ENCODE results near the gene FADS2.

Gene FADS2

DNA sequence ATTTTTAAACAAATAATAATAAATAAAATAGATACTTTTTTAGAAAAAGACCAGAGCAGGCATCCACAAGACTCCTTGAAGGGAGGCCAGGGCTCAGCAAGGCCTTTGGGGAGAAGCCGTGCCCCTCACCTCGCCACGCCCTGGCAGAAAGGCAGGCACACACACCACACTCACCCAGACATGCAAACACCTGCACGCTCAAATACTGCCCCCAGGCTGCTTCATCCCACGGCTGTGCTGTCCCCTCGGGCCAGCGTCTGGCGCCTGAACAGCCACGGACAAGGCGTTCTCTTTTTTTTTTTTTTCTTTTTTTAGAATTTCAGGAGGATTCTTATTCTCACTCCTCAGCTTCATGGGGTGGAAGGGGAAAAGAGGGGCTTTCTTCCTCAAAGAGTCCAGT lies 61.7 kb downstream of the FADS2 start:
- DNase-seq, result no peak

- peak; percentile 50 to 75 (median 68) for DNase-seq
Observed at GRCh38 chr11:61890529-61891330, 62.6 kb downstream of the FADS2 start.

GRCh38 chr11:61891331-61892084 lies 63.4 kb downstream of the FADS2 start, which contains the start of gene FADS3:
Gene FADS3 (minus strand): TSS chr11:61891545. CDS start chr11:61891381, 164 bp downstream.
- DNase-seq, result peak; percentile 80 to 94 (median 88)

DNA sequence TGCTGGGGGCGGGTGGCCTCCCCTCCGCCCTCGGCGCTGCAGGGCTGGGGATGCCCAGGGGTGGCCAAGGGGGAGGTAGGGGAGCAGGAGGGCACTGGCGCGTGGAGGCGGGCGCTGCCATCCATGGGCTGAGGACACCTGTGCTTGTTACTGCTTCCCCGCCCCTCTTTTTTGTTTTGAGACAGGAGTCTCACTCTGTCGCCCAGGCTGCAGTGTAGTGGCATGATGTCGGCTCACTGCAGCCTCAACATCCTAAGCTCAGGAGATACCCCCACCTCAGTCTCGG lies 63.9 kb downstream of the FADS2 start:
- no peak for DNase-seq

DNA sequence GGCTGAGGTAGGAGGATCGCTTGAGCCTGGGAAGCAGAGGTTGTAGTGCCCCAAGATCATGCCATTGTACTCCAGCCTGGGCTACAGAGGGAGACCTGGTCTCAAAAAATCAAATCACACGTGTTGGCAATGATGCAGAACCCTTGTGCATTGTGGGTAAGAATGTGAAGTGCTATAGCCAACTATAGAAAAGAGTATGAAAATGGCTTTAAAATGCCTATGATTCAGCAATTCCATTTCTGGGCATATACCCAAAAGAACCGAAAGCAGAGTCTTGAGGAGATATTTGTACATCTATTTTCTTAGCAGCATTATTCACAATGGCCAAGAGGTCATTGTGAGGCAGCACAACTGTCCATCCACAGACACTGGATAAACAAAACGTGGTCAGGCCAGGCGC lies 65.9 kb downstream of the FADS2 start:
- DNase-seq, result peak in 1 of 4 experiments; percentile 23

GRCh38 chr11:61895046-61895717 lies 67.1 kb downstream of the FADS2 start:
- DNase-seq, result peak in 1 of 4 experiments; percentile 41

DNA sequence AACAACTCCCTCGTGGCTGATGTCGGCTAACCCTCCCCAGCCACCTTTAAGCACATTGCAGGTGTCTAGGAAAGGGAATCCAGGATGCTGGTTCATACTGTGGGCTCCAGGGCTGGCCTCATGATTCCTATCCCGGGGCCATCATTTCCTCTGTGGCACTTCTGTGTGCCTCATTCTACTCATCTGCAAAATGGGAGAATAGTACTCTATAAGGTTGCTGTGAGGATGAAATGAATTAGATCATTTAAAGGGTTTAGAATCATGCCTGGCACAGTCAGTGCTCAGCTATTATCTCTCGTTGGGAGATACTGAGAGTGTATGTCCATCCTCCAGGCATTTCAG lies 67.6 kb downstream of the FADS2 start:
- DNase-seq, result no peak

GRCh38 chr11:61896665-61897386 lies 68.7 kb downstream of the FADS2 start:
- no peak for DNase-seq

- peak; percentile 69 to 85 (median 78) for DNase-seq
Observed at GRCh38 chr11:61897387-61898246, 69.5 kb downstream of the FADS2 start.

GRCh38 chr11:61898247-61898582 lies 70.1 kb downstream of the FADS2 start:
- no peak for DNase-seq

DNA sequence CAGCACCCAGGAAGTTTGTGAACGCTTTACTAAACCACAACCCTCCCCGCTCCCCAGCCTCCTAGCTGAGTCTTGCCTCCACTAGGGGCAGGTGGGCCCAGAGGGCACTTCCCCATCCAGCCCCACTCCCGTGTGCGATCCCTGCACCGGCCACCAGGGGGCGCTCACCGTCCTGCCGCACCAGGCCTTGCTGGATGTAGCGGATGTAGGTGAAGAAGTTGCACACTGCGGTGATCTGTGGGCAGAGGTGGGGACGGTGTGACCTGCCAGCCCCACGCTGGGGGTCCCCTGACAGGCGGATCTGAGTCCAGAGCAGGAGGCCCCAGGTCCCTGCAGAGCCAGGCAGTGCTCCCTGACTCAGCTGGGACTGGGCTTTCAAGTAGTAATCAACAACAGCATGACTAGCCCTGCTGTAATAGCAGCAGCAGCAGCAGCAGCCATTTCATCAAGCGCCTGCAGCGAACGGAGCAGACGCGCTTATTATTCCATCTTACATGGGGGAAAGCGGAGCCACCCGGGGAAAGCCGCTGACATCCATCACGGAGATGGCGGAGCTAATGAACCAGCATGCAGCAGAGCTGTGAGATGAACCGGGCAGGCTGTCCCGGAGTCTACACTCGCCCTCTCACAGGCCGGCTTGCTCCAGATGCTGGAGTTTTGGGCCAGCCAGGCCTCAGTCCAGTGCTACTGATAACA lies 71.2 kb downstream of the FADS2 start:
- peak; percentile 87 to 97 (median 90) for DNase-seq

GRCh38 chr11:61900251-61900650 lies 72.2 kb downstream of the FADS2 start:
- no peak for DNase-seq

GRCh38 chr11:61901397-61901796 lies 73.3 kb downstream of the FADS2 start:
- DNase-seq, result peak in 1 of 4 experiments; percentile 18

- DNase-seq, result no peak
Observed at GRCh38 chr11:61902313-61902712, 74.2 kb downstream of the FADS2 start.

- DNase-seq, result no peak
Observed at GRCh38 chr11:61903845-61904244, 75.7 kb downstream of the FADS2 start.

- no peak for DNase-seq
Observed at GRCh38 chr11:61904539-61905048, 76.5 kb downstream of the FADS2 start.

DNA sequence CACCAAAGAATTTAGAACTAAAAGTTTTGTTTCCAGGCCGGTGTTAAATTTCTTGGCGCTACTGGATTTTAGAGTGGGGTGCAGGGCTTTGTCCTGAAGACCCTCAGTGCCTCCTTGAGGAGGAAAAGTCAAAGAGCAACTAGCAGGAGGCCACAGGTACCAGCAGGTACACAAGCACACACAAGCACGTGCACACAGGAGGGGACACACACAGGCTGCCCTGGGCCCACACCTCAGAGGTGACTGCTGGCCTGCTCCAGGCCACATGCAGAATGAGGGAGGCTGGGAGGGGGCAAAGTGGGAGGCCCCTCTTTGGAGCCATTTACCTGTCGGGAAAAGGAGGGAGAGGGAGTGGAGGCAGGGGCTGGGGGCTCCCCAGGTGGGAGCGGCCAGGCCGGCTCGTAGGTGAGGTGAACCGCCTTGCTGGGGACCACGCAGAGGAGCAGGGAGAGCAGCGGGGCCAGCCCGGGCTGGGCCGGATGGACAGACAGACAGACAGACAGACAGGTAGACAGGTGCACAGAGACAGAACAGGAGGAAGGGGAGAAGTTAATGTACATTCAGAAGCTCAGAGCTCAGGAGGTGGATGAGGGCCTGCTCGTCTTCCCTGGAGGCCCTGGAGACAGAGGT lies 77.1 kb downstream of the FADS2 start:
- DNase-seq, result no peak

DNA sequence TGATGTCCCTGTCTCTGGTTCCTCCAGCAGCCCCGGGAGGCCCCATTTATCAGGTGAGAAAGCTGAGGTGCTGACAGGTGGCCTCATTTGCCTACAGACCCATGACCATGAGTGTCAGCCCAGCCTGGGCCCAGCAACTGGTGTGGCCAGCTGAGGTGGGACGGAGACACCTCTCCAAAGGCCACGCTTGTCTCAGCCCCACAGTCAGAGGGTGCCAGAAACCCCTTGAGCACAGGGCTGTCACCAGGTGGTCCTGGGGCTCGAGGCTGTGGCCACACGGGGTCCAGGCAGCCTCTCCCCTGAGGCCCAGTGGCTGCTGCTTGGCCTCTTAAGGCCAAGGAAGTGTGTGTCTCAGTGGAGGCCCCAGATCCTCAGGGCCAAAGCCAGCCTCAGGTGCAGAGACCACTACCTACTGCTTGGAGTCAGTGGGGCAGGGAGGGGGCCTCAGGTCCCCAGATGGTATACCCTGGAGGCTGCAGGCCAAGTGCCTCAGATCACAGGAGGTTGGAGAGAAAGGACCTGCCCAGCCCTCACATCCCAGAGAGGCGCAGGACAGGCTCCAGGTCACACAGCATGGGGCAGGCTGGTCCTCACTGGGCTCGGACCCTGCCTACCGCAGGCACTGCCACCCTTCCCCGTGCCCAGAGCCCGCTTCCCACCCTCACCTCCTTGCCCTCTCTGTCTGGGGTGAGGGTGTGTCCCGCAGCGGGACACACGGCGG lies 77.9 kb downstream of the FADS2 start:
- no peak for DNase-seq

GRCh38 chr11:61906522-61906909 lies 78.4 kb downstream of the FADS2 start:
- DNase-seq, result no peak

DNA sequence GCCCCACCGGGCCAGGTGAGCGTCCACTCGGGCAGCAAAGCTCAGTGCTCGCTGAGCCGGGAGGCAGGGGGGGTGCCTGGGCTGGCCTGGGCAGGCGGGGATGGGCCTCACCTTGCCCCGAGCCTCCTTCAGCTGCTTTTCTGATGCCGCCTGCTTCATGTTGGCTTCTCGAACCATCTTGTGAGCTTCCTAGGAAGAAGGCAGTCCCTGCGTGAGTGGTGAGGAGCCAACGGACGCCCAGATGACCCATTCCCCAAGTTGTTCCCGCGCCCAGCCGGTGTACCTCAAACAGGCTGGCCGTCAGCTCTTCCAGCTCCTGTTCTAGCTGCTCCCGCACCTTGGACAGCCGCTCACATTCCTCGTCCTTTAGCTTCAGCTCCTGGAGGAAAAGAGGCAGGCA lies 79.2 kb downstream of the FADS2 start:
- DNase-seq, result no peak

Data from suppressor macrophage (primary cell).